Neural progenitor cell (in vitro differentiated cells): ENCODE data around the gene ZRSR2.

Source experiments
- EZH2 ChIP-seq: fragments of 200-600 bp; sonication (generic); IDR thresholded peaks from 2 replicates; pipeline ENCODE4 v1.6.1; 2017; ENCODE audit warnings: antibody characterized with exemption, mild to moderate bottlenecking, moderate library complexity
- TF ChIP-seq, protein P1 (sequence below): fragments of 200-600 bp; sonication (generic); IDR thresholded peaks from 2 replicates; pipeline ENCODE4 v1.5.1; 2017; ENCODE audit warnings: antibody characterized with exemption, mild to moderate bottlenecking

DNA sequence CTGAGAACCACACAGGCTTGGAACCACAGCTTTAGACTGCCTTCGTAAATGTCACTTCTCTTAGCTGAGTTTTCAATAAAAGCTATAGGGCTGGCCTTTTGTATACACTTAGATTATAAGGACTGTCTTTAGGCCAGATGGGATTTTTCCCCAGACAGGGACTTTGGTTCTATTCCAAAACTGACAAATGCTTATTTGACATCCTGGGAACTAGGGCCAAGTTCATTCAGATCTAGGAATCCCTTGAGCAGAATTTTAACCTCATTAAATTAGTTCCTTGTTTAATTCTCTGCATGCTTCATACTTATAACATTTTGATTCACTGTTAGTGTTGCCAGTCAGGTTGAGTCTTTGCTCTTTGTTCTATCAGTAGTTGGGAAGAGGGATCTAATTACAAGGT is 23.1 kb downstream of the ZRSR2 start:
- TF ChIP-seq, protein P1, sequence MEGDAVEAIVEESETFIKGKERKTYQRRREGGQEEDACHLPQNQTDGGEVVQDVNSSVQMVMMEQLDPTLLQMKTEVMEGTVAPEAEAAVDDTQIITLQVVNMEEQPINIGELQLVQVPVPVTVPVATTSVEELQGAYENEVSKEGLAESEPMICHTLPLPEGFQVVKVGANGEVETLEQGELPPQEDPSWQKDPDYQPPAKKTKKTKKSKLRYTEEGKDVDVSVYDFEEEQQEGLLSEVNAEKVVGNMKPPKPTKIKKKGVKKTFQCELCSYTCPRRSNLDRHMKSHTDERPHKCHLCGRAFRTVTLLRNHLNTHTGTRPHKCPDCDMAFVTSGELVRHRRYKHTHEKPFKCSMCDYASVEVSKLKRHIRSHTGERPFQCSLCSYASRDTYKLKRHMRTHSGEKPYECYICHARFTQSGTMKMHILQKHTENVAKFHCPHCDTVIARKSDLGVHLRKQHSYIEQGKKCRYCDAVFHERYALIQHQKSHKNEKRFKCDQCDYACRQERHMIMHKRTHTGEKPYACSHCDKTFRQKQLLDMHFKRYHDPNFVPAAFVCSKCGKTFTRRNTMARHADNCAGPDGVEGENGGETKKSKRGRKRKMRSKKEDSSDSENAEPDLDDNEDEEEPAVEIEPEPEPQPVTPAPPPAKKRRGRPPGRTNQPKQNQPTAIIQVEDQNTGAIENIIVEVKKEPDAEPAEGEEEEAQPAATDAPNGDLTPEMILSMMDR = no peak
- no peak for TF ChIP-seq EZH2
